GM12865 (cell line): ENCODE measurements around the gene IL33.
A peak's percentile ranks its signal among the peaks of the same experiment; 100 is the strongest.

ENCODE experiments used
- DNase-seq: peaks from one replicate; pipeline ENCODE4 v3.0.0; 2010; ENCODE audit warnings: low read depth
- H3K4me3 ChIP-seq: 2 replicates; pipeline ENCODE4 v1.5.1; 2011; ENCODE audit warnings: mild to moderate bottlenecking, low read depth, low read length, control low read depth
- CTCF ChIP-seq: IDR thresholded peaks from 2 replicates; pipeline ENCODE4 v1.5.1; 2011; ENCODE audit warnings: low read length, control low read depth, low read depth, inconsistent platforms; ENCODE audit not compliant: insufficient read depth; ENCODE audit errors: missing control alignments

The IL33 gene

GRCh38 chr9:6186691-6187090, 28.9 kb upstream of the IL33 start:
- TF ChIP-seq CTCF, result no peak
- no peak overlapping the region for H3K4me3 ChIP-seq
- DNase-seq, result peak; percentile 32

- no peak for DNase-seq
- no peak for TF ChIP-seq CTCF
- no peak overlapping the region for H3K4me3 ChIP-seq
Measured at GRCh38 chr9:6187272-6187671, 28.3 kb upstream of the IL33 start.

GRCh38 chr9:6188466-6188865, 27.1 kb upstream of the IL33 start:
- no peak overlapping the region for H3K4me3 ChIP-seq
- DNase-seq, result no peak
- no peak for TF ChIP-seq CTCF

- DNase-seq, result no peak
- TF ChIP-seq CTCF, result no peak
- H3K4me3 ChIP-seq, result no peak overlapping the region
Measured at GRCh38 chr9:6188906-6189305, 26.7 kb upstream of the IL33 start.

GRCh38 chr9:6194934-6195333, 20.7 kb upstream of the IL33 start:
- H3K4me3 ChIP-seq, result no peak overlapping the region
- peak; percentile 22 for DNase-seq
- TF ChIP-seq CTCF, result peak; percentile 23

- no peak for TF ChIP-seq CTCF
- no peak overlapping the region for H3K4me3 ChIP-seq
- DNase-seq, result no peak
Measured at GRCh38 chr9:6195714-6196360, 19.8 kb upstream of the IL33 start.

GRCh38 chr9:6197330-6197729, 18.3 kb upstream of the IL33 start:
- no peak overlapping the region for H3K4me3 ChIP-seq
- TF ChIP-seq CTCF, result peak; percentile 48
- DNase-seq, result peak; percentile 58
